Ovary (tissue), 9 donors: Measurements from ENCODE around the gene MAP7D3. TPM values are rescaled to one million over a fixed set of nuclear protein-coding genes. Genes with fewer than 3 reads are reported as not detected.

ENCODE experiments used
- DNase-seq, 5 donors: peaks; one replicate each; pipeline ENCODE4 v3.0.0-alpha.2; 2019 to 2020
- H3K27ac ChIP-seq, 2 donors: fragments of 200-600 bp; one replicate each; pipeline versions ENCODE4 v1.5.1 to v1.8.0; 2019 to 2022
- H3K27me3 ChIP-seq: fragments of 200-600 bp; one replicate; pipeline ENCODE4 v1.8.0; 2022
- H3K36me3 ChIP-seq: fragments of 200-600 bp; sonication (generic); one replicate; pipeline ENCODE4 v1.5.1; 2019
- H3K4me1 ChIP-seq: one replicate; pipeline ENCODE4 v1.8.1; 2013; ENCODE audit warnings: mild to moderate bottlenecking, moderate library complexity; ENCODE audit not compliant: insufficient read depth
- H3K4me3 ChIP-seq: fragments of 200-600 bp; sonication (generic); one replicate; pipeline ENCODE4 v1.5.1; 2017
- H3K9me3 ChIP-seq, 2 donors: fragments of 200-600 bp in 1 of 2; sonication (generic) in 1 of 2; one replicate each; pipeline versions ENCODE4 v1.5.1 to v1.8.1; 2013 to 2019; ENCODE audit warnings: mild to moderate bottlenecking in 1 of 2, moderate library complexity in 1 of 2
- EP300 ChIP-seq: sonication (generic); formaldehyde crosslinking; IDR thresholded peaks from one replicate; pipeline ENCODE4 v1.6.1; 2017; ENCODE audit warnings: antibody characterized with exemption
- POLR2A ChIP-seq: fragments of 450-650 bp; IDR thresholded peaks from one replicate; pipeline ENCODE4 v1.6.1; 2017; ENCODE audit warnings: antibody characterized with exemption, mild to moderate bottlenecking, moderate library complexity
- WGBS, 3 donors: extraction: QIAGEN DNeasy Blood & Tissue Kit in 1 of 3; methylation state at CpG; one replicate each; pipeline versions ENCODE4 v1.1.5 to v1.1.7; 2013 to 2017; 5-methylcytosine and 5-hydroxymethylcytosine counted together
- intact Hi-C, 4 donors: fragments of 100-400 bp; cut with DNase I; formaldehyde crosslinking; loops; one replicate each; pipeline versions ENCODE4 v1.11.0 to v1.15.1; 2022 to 2023
- polyA plus RNA-seq, 2 donors: library from polyadenylated mRNA; stranded (reverse); fragments of 200-250 nt in 1 of 2; fragments of 350-450 nt in 1 of 2; fragmentation: Illumina TruSeq in 1 of 2; extraction: RNeasy Lipid Tissue Mini Kit (QIAGEN cat#74804) in 1 of 2; gene quantifications; one replicate each; pipeline ENCODE4 v1.2.3, GENCODE V29; 2013 to 2014
- total RNA-seq, 7 donors: library from RNA; depleted of rRNA in 2 of 7; stranded (reverse); fragments of >200 nt in 2 of 7; fragmentation: NEBNext Ultra II Directional in 3 of 7; extraction: Animal tissue kit (Norgen Biotek cat#: 25700) in 3 of 7; gene quantifications; one replicate each; pipeline versions ENCODE4 v1.1.0 to v1.2.4, GENCODE V29; 2016 to 2023
- TF ChIP-seq, protein P1 (sequence below), 3 donors: fragments of 450-650 bp in 2 of 3; fragments of 200-600 bp in 1 of 3; IDR thresholded peaks; one replicate each; pipeline versions ENCODE4 v1.5.1 to v1.8.0; 2016 to 2022; ENCODE audit warnings: antibody characterized with exemption in 3 of 3, mild to moderate bottlenecking in 1 of 3
- donor health status: DM: no; HTN: no; CAD: no; lungs with moderate emphysema.
- donor health status: DM: no; HTN: no; CAD: no.
- donor health status: Bipolar disorder and iron deficiency.
- donor health status: DM: yes; HTN: yes; CAD: no.
- donor health status: DM: no; HTN: no; CAD: no.
- donor health status: DM: yes; HTN: yes; CAD: no.

Gene MAP7D3
- total and polyA plus RNA-seq, 9 donors = 11.6 to 42.3 (median 29.3) TPM

DNA sequence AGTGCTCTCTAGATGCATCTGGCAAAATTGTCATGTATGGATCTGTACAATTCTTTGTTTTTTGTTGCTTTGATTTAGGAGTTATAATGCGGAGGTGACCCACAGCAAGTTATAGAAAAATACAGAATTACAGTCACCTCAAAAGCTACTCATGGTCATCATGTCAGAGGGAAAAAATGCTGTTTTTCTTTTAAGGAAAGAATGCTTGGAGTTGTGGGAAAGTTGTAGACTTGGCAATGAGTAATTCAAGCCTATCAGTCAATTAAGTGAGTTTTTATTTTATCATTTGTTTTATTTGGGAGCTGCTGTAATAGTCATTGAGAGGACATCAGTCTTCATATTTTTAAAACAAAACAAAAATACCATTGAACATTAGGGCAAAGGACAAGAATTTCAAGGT lies 87.5 kb downstream of the MAP7D3 start:
- peaks cover 2% of the 10 kb centered on the region for H3K4me1 ChIP-seq
- TF ChIP-seq EP300 (no peak), POLR2A (no peak)
- TF ChIP-seq, protein P1, sequence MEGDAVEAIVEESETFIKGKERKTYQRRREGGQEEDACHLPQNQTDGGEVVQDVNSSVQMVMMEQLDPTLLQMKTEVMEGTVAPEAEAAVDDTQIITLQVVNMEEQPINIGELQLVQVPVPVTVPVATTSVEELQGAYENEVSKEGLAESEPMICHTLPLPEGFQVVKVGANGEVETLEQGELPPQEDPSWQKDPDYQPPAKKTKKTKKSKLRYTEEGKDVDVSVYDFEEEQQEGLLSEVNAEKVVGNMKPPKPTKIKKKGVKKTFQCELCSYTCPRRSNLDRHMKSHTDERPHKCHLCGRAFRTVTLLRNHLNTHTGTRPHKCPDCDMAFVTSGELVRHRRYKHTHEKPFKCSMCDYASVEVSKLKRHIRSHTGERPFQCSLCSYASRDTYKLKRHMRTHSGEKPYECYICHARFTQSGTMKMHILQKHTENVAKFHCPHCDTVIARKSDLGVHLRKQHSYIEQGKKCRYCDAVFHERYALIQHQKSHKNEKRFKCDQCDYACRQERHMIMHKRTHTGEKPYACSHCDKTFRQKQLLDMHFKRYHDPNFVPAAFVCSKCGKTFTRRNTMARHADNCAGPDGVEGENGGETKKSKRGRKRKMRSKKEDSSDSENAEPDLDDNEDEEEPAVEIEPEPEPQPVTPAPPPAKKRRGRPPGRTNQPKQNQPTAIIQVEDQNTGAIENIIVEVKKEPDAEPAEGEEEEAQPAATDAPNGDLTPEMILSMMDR (IDR thresholded peaks at IDR 0.05) = no peak
- no peak overlapping the region for H3K27ac ChIP-seq
- H3K27me3 ChIP-seq = no peaks in the 10 kb centered on the region
- H3K36me3 ChIP-seq = no peaks in the 10 kb centered on the region
- intact Hi-C loops = loop anchor here in 2 of 4 donors (10.0 kb wide), 2 partner anchors 129 to 139 kb away; no protein-coding TSS in a partner anchor
- WGBS, 3 donors = 51 to 61% (median 57%) methylated on average over 1 of the region's 1 CpG
- H3K4me3 ChIP-seq = no peak overlapping the region
- DNase-seq = no peak
- no peaks in the 10 kb centered on the region for H3K9me3 ChIP-seq

Other genes with a start within 250 kb of the MAP7D3 start
- 100 to 1,000 TPM in 3 of 7 donors, 10 to 100 TPM in 4; 62.0 to 313 (median 98.5) TPM for gene FHL1, start 103.9 kb downstream of the MAP7D3 start, total RNA-seq
- gene FHL1, start 103.9 kb downstream of the MAP7D3 start, polyA plus RNA-seq = 100 to 1,000 TPM in 1 of 2 donors, 10 to 100 TPM in 1; 97.0 to 508 TPM
- 1 to 10 TPM in 1 of 7 donors, under 1 TPM in 4, not detected in 2; 0.03 to 1.4 (median 0.34) TPM for gene ADGRG4, start 49.6 kb upstream of the MAP7D3 start, total RNA-seq
- gene ADGRG4, start 49.6 kb upstream of the MAP7D3 start, polyA plus RNA-seq = 1 to 10 TPM in 1 of 2 donors, under 1 TPM in 1; 0.01 to 2.0 TPM
- 1 to 10 TPM in 3 of 7 donors, under 1 TPM in 4; 0.23 to 2.8 (median 0.98) TPM for gene BRS3, start 236.5 kb upstream of the MAP7D3 start, total RNA-seq
- gene BRS3, start 236.5 kb upstream of the MAP7D3 start, polyA plus RNA-seq = 1 to 10 TPM in 1 of 2 donors, under 1 TPM in 1; 0.21 to 1.8 TPM
- 10 to 100 TPM; 44.2 to 72.3 (median 58.8) TPM for gene HTATSF1, start 246.2 kb upstream of the MAP7D3 start, total RNA-seq
- 10 to 100 TPM; 49.7 to 66.6 TPM for gene HTATSF1, start 246.2 kb upstream of the MAP7D3 start, polyA plus RNA-seq